CD4-positive, alpha-beta T cell treated with Interleukin-6 at 100 ng/mL for 8 hours (primary cell): ENCODE results near the gene XPO5.
"Not testable (repeated sequence)": the region's sequence is repeated elsewhere in the genome, so short reads cannot be mapped to it uniquely, and the experiment has no call there.

Experiments used
- DNase-seq: peaks from one replicate; pipeline ENCODE4 v3.0.0-alpha.2; 2020; ENCODE audit warnings: mixed read lengths, low spot score

Gene XPO5

GRCh38 chr6:43575772-43576551 is at the start of gene XPO5, which contains the start of gene POLH:
XPO5 (minus strand) TSS chr6:43576038; CDS start chr6:43575864, 174 bp downstream.
POLH (plus strand) TSS chr6:43576185; CDS start chr6:43582320, 6,135 bp downstream.
- peak; percentile 89 for DNase-seq

- no peak for DNase-seq
Observed at GRCh38 chr6:43625393-43625992, 49.7 kb upstream of the XPO5 start.

- DNase-seq, result no peak
Observed at GRCh38 chr6:43624786-43625288, 49.0 kb upstream of the XPO5 start.

- no peak for DNase-seq
Observed at GRCh38 chr6:43623880-43624785, 48.3 kb upstream of the XPO5 start.

- DNase-seq, result no peak
Observed at GRCh38 chr6:43622541-43622940, 46.7 kb upstream of the XPO5 start.

GRCh38 chr6:43621836-43622180 is 46.0 kb upstream of the XPO5 start:
- DNase-seq, result no peak

GRCh38 chr6:43621078-43621835 is 45.4 kb upstream of the XPO5 start:
- DNase-seq, result no peak

GRCh38 chr6:43616725-43617472 is 41.1 kb upstream of the XPO5 start:
- no peak for DNase-seq

- DNase-seq, result no peak
Observed at GRCh38 chr6:43614396-43614730, 38.5 kb upstream of the XPO5 start.

- no peak for DNase-seq
Observed at GRCh38 chr6:43613721-43614395, 38.0 kb upstream of the XPO5 start.

- DNase-seq, result no peak
Observed at GRCh38 chr6:43610431-43610830, 34.6 kb upstream of the XPO5 start.

- DNase-seq, result no peak
Observed at GRCh38 chr6:43609402-43609801, 33.6 kb upstream of the XPO5 start.

- no peak for DNase-seq
Observed at GRCh38 chr6:43608807-43609206, 33.0 kb upstream of the XPO5 start.

- peak; percentile 53 for DNase-seq
Observed at GRCh38 chr6:43608310-43608763, 32.5 kb upstream of the XPO5 start.

- no peak for DNase-seq
Observed at GRCh38 chr6:43606019-43606418, 30.2 kb upstream of the XPO5 start.

- DNase-seq, result no peak
Observed at GRCh38 chr6:43604174-43604573, 28.3 kb upstream of the XPO5 start.

GRCh38 chr6:43600595-43600994 is 24.8 kb upstream of the XPO5 start:
- no peak for DNase-seq

GRCh38 chr6:43593938-43594337 is 18.1 kb upstream of the XPO5 start:
- no peak for DNase-seq

GRCh38 chr6:43589564-43589963 is 13.7 kb upstream of the XPO5 start:
- DNase-seq, result not testable (repeated sequence)

GRCh38 chr6:43588194-43588593 is 12.4 kb upstream of the XPO5 start:
- DNase-seq, result no peak
